ENCODE results near the gene PAPPA2. TPM values are rescaled to one million over a fixed set of nuclear protein-coding genes. Genes with fewer than 3 reads are reported as not detected.
A peak's percentile ranks its signal among the peaks of the same experiment; 100 is the strongest.

Gene PAPPA2
- total and polyA plus RNA-seq, 9 of the 15 experiments (the other 6 are each of a cell fraction or from before 2014, with no cell fraction given), result 0.01 to 0.15 (median 0.05) TPM; not detected in 2

DNA sequence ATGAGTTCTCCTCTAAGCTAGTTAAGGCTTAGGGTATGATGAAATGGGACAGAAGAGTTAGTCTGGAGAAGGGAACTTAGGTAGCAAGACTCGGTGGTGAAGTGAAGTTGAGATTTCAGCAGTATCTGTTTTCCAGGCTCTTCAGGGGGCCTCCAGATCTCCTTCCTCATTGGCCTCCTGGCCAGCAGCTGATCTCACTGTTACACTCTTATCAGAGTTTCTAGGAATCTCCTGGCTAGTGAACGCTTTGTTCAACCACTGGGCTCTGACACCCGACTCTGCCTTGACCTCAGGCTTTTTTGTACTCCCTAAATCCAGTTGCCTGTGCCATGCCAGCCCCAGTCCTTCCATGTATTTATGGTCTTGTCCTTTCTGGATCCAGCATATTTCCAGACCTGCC is 390.5 kb downstream of the PAPPA2 start (continued):
- TF ChIP-seq NR3C1 (CRISPR knock-in tag; IDR thresholded peaks at IDR 0.05) (no peak), SAFB (IDR thresholded peaks at IDR 0.05; ENCODE audit: borderline replicate concordance, low read depth, low read length) (no peak), NRF1 (conservative IDR thresholded peaks at IDR 0.05 in 1 of 2, IDR thresholded peaks at IDR 0.05 in 1 of 2) (0 out of 4 replicates have a peak, but pooled peaks of 1 of the 2 experiments have one; percentile 8), CREM (IDR thresholded peaks at IDR 0.05; ENCODE audit: low read depth) (0 out of 2 replicates have a peak, but pooled peaks have one; percentile 16), HDGF (IDR thresholded peaks at IDR 0.05) (no peak), STAT5A (IDR thresholded peaks at IDR 0.05; ENCODE audit: borderline replicate concordance, low read length) (peak; percentile 78), NR1H2 (CRISPR knock-in tag; IDR thresholded peaks at IDR 0.05) (no peak), OTX1 (CRISPR knock-in tag; IDR thresholded peaks at IDR 0.05) (no peak), SMARCA4 (IDR thresholded peaks at IDR 0.05) (peak; percentile 43; the same call in 1 of the 2 replicates), RCOR1 (IDR thresholded peaks at IDR 0.05; ENCODE audit: borderline replicate concordance in 1 of 2, low read depth in 2 of 2, low read length in 2 of 2) (peak; percentile 26 to 94; a peak in 3 of 4 replicates), JUND (IDR thresholded peaks at IDR 0.05; ENCODE audit: borderline replicate concordance, low read depth, low read length) (peak; percentile 70; the same call in 1 of the 2 replicates), JUND (tag; IDR thresholded peaks at IDR 0.05; ENCODE audit: borderline replicate concordance, low read depth, low read length) (peak; percentile 65; the same call in 1 of the 3 replicates), U2AF2 (optimal IDR thresholded peaks at IDR 0.05; ENCODE audit: low read depth, low read length) (no peak), NBN (IDR thresholded peaks at IDR 0.05; ENCODE audit: low read depth) (no peak), NCOA1 (IDR thresholded peaks at IDR 0.05; ENCODE audit: low read depth) (no peak), TRIM24 (IDR thresholded peaks at IDR 0.05) (no peak), BHLHE40 (IDR thresholded peaks at IDR 0.05; ENCODE audit: low read length) (no peak), TAF9B (IDR thresholded peaks at IDR 0.05; ENCODE audit: partially characterized antibody) (no peak), POLR2A (conservative IDR thresholded peaks at IDR 0.05) (no peak), ATF7 (IDR thresholded peaks at IDR 0.05) (peak; percentile 69), FUS (optimal IDR thresholded peaks at IDR 0.05; ENCODE audit: low read depth, low read length) (no peak), PURB (CRISPR knock-in tag; IDR thresholded peaks at IDR 0.05; ENCODE audit: low read depth) (no peak), KAT8 (IDR thresholded peaks at IDR 0.05; ENCODE audit: low read depth) (no peak)
- TF ChIP-seq, protein P1, sequence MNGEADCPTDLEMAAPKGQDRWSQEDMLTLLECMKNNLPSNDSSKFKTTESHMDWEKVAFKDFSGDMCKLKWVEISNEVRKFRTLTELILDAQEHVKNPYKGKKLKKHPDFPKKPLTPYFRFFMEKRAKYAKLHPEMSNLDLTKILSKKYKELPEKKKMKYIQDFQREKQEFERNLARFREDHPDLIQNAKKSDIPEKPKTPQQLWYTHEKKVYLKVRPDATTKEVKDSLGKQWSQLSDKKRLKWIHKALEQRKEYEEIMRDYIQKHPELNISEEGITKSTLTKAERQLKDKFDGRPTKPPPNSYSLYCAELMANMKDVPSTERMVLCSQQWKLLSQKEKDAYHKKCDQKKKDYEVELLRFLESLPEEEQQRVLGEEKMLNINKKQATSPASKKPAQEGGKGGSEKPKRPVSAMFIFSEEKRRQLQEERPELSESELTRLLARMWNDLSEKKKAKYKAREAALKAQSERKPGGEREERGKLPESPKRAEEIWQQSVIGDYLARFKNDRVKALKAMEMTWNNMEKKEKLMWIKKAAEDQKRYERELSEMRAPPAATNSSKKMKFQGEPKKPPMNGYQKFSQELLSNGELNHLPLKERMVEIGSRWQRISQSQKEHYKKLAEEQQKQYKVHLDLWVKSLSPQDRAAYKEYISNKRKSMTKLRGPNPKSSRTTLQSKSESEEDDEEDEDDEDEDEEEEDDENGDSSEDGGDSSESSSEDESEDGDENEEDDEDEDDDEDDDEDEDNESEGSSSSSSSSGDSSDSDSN (IDR thresholded peaks at IDR 0.05; ENCODE audit: borderline replicate concordance in 1 of 2, low read depth in 2 of 2, low read length in 2 of 2), result no peak
- TF ChIP-seq, protein P2, sequence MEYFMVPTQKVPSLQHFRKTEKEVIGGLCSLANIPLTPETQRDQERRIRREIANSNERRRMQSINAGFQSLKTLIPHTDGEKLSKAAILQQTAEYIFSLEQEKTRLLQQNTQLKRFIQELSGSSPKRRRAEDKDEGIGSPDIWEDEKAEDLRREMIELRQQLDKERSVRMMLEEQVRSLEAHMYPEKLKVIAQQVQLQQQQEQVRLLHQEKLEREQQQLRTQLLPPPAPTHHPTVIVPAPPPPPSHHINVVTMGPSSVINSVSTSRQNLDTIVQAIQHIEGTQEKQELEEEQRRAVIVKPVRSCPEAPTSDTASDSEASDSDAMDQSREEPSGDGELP (CRISPR knock-in tag; IDR thresholded peaks at IDR 0.05; ENCODE audit: borderline replicate concordance), result peak; percentile 75
- TF ChIP-seq, protein P3, sequence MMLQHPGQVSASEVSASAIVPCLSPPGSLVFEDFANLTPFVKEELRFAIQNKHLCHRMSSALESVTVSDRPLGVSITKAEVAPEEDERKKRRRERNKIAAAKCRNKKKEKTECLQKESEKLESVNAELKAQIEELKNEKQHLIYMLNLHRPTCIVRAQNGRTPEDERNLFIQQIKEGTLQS (IDR thresholded peaks at IDR 0.05), result 0 out of 2 replicates have a peak, but pooled peaks have one; percentile 53
- TF ChIP-seq, protein P3 (CRISPR knock-in tag; conservative IDR thresholded peaks at IDR 0.05), result no peak
- TF ChIP-seq, protein P4, sequence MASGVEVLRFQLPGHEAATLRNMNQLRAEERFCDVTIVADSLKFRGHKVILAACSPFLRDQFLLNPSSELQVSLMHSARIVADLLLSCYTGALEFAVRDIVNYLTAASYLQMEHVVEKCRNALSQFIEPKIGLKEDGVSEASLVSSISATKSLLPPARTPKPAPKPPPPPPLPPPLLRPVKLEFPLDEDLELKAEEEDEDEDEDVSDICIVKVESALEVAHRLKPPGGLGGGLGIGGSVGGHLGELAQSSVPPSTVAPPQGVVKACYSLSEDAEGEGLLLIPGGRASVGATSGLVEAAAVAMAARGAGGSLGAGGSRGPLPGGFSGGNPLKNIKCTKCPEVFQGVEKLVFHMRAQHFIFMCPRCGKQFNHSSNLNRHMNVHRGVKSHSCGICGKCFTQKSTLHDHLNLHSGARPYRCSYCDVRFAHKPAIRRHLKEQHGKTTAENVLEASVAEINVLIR (CRISPR knock-in tag; IDR thresholded peaks at IDR 0.05), result no peak
